Caco-2 (cell line): ENCODE data around the gene DDHD1. TPM values are rescaled to one million over a fixed set of nuclear protein-coding genes. Genes with fewer than 3 reads are reported as not detected.

ENCODE experiments used
- BruUV-seq: library from RNA; stranded (reverse); fragments of 400-500 nt; replicated peaks from 2 replicates; lab custom pipeline; 2021; lab: Mats Ljungman, UMichigan
- CTCF ChIA-PET: fragments of 300-600 bp; sonication (Branson Sonifier 250); formaldehyde crosslinking; loops from one replicate; lab custom pipeline; 2022; ENCODE audit warnings: antibody characterized with exemption; lab: Charles Lee
- POLR2A ChIA-PET: fragments of 300-600 bp; sonication (Branson Sonifier 250); formaldehyde crosslinking; loops from one replicate; lab custom pipeline; 2022; ENCODE audit warnings: antibody characterized with exemption; lab: Charles Lee
- DNase-seq, 2 experiments: peaks; one replicate each; pipeline versions ENCODE4 v3.0.0 to v3.0.0-alpha.2; 2020 to 2022
- H3K27me3 ChIP-seq: replicated peaks from 2 replicates; pipeline ENCODE4 v1.6.0; 2011; ENCODE audit warnings: low read length; ENCODE audit not compliant: control insufficient read depth, insufficient read depth
- H3K36me3 ChIP-seq: 2 replicates; pipeline ENCODE4 v1.5.1; 2011; ENCODE audit warnings: low read length; ENCODE audit not compliant: control insufficient read depth, insufficient read depth
- H3K4me1 ChIP-seq: fragments of 250-450 bp; sonication (Bioruptor Pico); 2 replicates; pipeline ENCODE4 v1.5.1; 2020; ENCODE audit warnings: mild to moderate bottlenecking
- H3K4me3 ChIP-seq: 2 replicates; pipeline ENCODE4 v1.5.1; 2011; ENCODE audit warnings: low read depth, mild to moderate bottlenecking, control low read depth, low read length
- H3K9me3 ChIP-seq: fragments of 250-450 bp; sonication (Bioruptor Pico); 2 replicates; pipeline ENCODE4 v1.5.1; 2020; ENCODE audit warnings: mild to moderate bottlenecking, moderate library complexity
- H3K27ac Mint-ChIP-seq: one replicate; pipeline ENCODE4 v1.8.0; 2022; ENCODE audit warnings: mixed read lengths; ENCODE audit not compliant: unreplicated experiment
- H3K27me3 Mint-ChIP-seq: one replicate; pipeline ENCODE4 v1.8.0; 2022; ENCODE audit warnings: mixed read lengths; ENCODE audit not compliant: insufficient read depth, unreplicated experiment
- H3K36me3 Mint-ChIP-seq: one replicate; pipeline ENCODE4 v1.8.0; 2022; ENCODE audit warnings: mild to moderate bottlenecking, mixed read lengths; ENCODE audit not compliant: insufficient read depth, unreplicated experiment
- H3K4me1 Mint-ChIP-seq: one replicate; pipeline ENCODE4 v1.8.0; 2022; ENCODE audit warnings: low read depth, mixed read lengths; ENCODE audit not compliant: unreplicated experiment
- H3K4me3 Mint-ChIP-seq: one replicate; pipeline ENCODE4 v1.8.0; 2022; ENCODE audit warnings: mild to moderate bottlenecking, moderate library complexity, mixed read lengths; ENCODE audit not compliant: unreplicated experiment
- H3K9me3 Mint-ChIP-seq: one replicate; pipeline ENCODE4 v1.8.0; 2022; ENCODE audit warnings: mixed read lengths; ENCODE audit not compliant: unreplicated experiment
- intact Hi-C: fragments of 100-400 bp; cut with micrococcal nuclease; formaldehyde crosslinking; loops from one replicate; pipeline ENCODE4 v1.10.0; 2022; ENCODE audit not compliant: unreplicated experiment
- total RNA-seq: library from RNA; stranded (reverse); gene quantifications from 2 replicates; pipeline ENCODE4 v1.2.3, GENCODE V29; 2022
- TF ChIP-seq, protein P1 (sequence below), 2 experiments: fragments of 200-600 bp in 1 of 2; IDR thresholded peaks; 1 replicate in 1 of 2; 2 replicates in 1 of 2; pipeline versions ENCODE4 v1.5.1 to v1.8.0; 2011 to 2022; ENCODE audit warnings: antibody characterized with exemption in 1 of 2, control low read depth in 1 of 2, inconsistent platforms in 1 of 2, low read depth in 1 of 2, low read length in 1 of 2, mild to moderate bottlenecking in 1 of 2, moderate library complexity in 1 of 2; ENCODE audit not compliant: insufficient read depth in 1 of 2, severe bottlenecking in 1 of 2, unreplicated experiment in 1 of 2

Gene DDHD1
- total RNA-seq, 1 experiment from 2014 or later, result 8.8 TPM

DNA sequence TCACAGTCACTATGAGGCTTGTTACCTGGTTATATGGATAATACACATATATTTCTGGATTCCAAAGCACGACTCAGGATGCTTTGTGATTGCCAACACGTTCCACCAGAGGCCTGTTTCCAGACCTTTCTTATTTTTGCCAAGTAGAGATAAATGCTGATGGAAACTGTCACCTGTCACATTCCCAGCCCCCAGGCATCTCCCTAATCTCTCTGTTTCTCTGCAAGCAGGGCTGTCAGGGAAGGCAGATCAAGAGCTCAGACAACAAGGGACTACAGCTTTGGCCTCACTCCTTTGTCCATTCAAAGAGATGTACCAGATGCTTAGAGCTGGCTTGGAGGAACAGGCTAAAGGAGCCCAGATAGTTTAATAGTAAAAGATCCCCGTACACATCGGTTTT is 21.8 kb upstream of the DDHD1 start:
- no peak overlapping the region for H3K4me3 ChIP-seq
- ChIA-PET POLR2A (no interaction called here), CTCF (no interaction called here)
- H3K36me3 Mint-ChIP-seq, result no peaks in the 10 kb centered on the region
- H3K27ac Mint-ChIP-seq, result no peak overlapping the region
- H3K9me3 ChIP-seq, result no peaks in the 10 kb centered on the region
- no peaks in the 10 kb centered on the region for H3K9me3 Mint-ChIP-seq
- H3K4me1 Mint-ChIP-seq, result no peaks in the 10 kb centered on the region
- no peaks in the 10 kb centered on the region for H3K27me3 ChIP-seq
- H3K4me3 Mint-ChIP-seq, result no peak overlapping the region
- no peak for DNase-seq
- H3K36me3 ChIP-seq, result no peaks in the 10 kb centered on the region
- TF ChIP-seq, protein P1, sequence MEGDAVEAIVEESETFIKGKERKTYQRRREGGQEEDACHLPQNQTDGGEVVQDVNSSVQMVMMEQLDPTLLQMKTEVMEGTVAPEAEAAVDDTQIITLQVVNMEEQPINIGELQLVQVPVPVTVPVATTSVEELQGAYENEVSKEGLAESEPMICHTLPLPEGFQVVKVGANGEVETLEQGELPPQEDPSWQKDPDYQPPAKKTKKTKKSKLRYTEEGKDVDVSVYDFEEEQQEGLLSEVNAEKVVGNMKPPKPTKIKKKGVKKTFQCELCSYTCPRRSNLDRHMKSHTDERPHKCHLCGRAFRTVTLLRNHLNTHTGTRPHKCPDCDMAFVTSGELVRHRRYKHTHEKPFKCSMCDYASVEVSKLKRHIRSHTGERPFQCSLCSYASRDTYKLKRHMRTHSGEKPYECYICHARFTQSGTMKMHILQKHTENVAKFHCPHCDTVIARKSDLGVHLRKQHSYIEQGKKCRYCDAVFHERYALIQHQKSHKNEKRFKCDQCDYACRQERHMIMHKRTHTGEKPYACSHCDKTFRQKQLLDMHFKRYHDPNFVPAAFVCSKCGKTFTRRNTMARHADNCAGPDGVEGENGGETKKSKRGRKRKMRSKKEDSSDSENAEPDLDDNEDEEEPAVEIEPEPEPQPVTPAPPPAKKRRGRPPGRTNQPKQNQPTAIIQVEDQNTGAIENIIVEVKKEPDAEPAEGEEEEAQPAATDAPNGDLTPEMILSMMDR (IDR thresholded peaks at IDR 0.05; ENCODE audit: insufficient read depth in 1 of 2, low read depth in 1 of 2, low read length in 1 of 2, severe bottlenecking in 1 of 2, unreplicated experiment in 1 of 2), result no peak
- no peaks in the 10 kb centered on the region for H3K4me1 ChIP-seq
- BruUV-seq, result no TSS peak
- intact Hi-C loops, result no loop called here
- H3K27me3 Mint-ChIP-seq, result peaks cover 13% of the 10 kb centered on the region

DNA sequence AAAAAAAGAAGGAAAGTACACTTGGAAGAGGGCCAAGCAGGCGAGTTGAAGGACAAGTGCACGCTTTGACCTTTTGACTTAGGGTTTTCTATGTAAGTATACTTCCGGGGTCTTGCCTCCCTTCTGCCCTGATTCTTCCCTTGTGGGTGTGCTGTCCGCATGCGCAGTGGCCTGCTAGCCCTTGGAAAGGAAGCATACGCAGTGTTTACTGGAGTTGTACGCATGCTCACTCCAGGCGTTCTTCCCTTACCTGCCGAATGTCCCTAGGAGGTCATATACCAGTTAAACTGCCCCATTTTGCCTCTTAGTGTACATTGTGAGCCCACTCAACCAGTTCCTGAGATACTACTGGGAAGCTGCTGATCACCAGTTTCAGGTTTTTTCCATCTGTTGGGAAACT is 15.7 kb upstream of the DDHD1 start:
- DNase-seq, result no peak
- H3K36me3 ChIP-seq, result no peaks in the 10 kb centered on the region
- Mint-ChIP-seq H3K4me3 (no peak overlapping the region), H3K27ac (no peak overlapping the region), H3K9me3 (no peaks in the 10 kb centered on the region), H3K36me3 (no peaks in the 10 kb centered on the region), H3K27me3 (peaks cover 4% of the 10 kb centered on the region), H3K4me1 (no peaks in the 10 kb centered on the region)
- intact Hi-C loops, result no loop called here
- POLR2A ChIA-PET, result no interaction called here
- H3K9me3 ChIP-seq, result no peaks in the 10 kb centered on the region
- CTCF ChIA-PET, result no interaction called here
- BruUV-seq, result no TSS peak
- no peak overlapping the region for H3K4me3 ChIP-seq
- no peaks in the 10 kb centered on the region for H3K27me3 ChIP-seq
- TF ChIP-seq, protein P1 (IDR thresholded peaks at IDR 0.05; ENCODE audit: insufficient read depth in 1 of 2, low read depth in 1 of 2, low read length in 1 of 2, severe bottlenecking in 1 of 2, unreplicated experiment in 1 of 2), result no peak
- H3K4me1 ChIP-seq, result no peaks in the 10 kb centered on the region

DNA sequence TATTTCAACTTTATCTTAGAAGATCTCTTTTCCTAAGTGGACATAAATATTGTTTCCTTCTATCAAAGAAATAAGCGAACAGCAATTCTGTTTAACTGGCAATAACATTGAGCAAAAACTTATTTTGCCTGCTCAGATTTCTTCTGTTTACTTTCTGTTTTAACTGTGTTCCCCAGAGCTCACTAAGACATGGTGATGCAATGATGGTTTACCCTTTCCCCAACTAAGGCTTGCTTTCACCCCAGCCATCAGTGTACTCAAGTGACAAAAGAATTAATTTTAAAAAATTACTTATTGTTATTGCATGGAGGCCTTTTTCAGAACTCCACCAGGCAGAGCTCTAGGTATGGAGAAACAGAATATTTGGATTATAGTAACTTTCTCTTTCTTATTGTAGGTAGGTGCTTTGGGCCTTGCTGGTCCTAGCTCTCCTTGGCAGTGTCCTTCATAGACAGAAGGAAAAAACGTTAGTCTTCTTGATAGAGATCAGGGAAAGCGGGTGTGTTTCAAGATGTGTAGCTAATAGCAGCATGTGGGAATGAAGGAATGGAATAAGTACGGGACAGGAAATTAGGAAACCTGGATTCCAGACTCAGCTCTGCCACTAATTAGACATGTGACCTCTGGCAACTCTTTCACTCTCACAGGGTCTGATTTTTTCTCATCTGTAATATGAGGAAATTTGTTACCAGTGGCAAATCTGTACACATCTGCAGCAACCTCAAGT is 14.6 kb upstream of the DDHD1 start:
- Mint-ChIP-seq H3K27me3 (peaks cover 4% of the 10 kb centered on the region), H3K9me3 (no peaks in the 10 kb centered on the region), H3K36me3 (no peaks in the 10 kb centered on the region), H3K27ac (no peak overlapping the region), H3K4me3 (no peak overlapping the region), H3K4me1 (no peaks in the 10 kb centered on the region)
- no peaks in the 10 kb centered on the region for H3K36me3 ChIP-seq
- H3K9me3 ChIP-seq, result no peaks in the 10 kb centered on the region
- intact Hi-C loops, result no loop called here
- BruUV-seq, result no TSS peak
- CTCF ChIA-PET, result no interaction called here
- TF ChIP-seq, protein P1 (IDR thresholded peaks at IDR 0.05; ENCODE audit: insufficient read depth in 1 of 2, low read depth in 1 of 2, low read length in 1 of 2, severe bottlenecking in 1 of 2, unreplicated experiment in 1 of 2), result no peak
- POLR2A ChIA-PET, result no interaction called here
- no peak for DNase-seq
- H3K27me3 ChIP-seq, result no peaks in the 10 kb centered on the region
- H3K4me3 ChIP-seq, result no peak overlapping the region
- no peaks in the 10 kb centered on the region for H3K4me1 ChIP-seq
